Neural progenitor cell (in vitro differentiated cells): ENCODE measurements around the gene HS3ST3A1.

Experiments
- EZH2 ChIP-seq: fragments of 200-600 bp; sonication (generic); IDR thresholded peaks from 2 replicates; pipeline ENCODE4 v1.6.1; 2017; ENCODE audit warnings: antibody characterized with exemption, mild to moderate bottlenecking, moderate library complexity
- EZH2phosphoT487 ChIP-seq: fragments of 200-600 bp; sonication (generic); IDR thresholded peaks from 2 replicates; pipeline ENCODE4 v1.6.1; 2017; ENCODE audit warnings: antibody characterized with exemption
- TF ChIP-seq, protein P1 (sequence below): fragments of 200-600 bp; sonication (generic); IDR thresholded peaks from 2 replicates; pipeline ENCODE4 v1.5.1; 2017; ENCODE audit warnings: antibody characterized with exemption, mild to moderate bottlenecking

DNA sequence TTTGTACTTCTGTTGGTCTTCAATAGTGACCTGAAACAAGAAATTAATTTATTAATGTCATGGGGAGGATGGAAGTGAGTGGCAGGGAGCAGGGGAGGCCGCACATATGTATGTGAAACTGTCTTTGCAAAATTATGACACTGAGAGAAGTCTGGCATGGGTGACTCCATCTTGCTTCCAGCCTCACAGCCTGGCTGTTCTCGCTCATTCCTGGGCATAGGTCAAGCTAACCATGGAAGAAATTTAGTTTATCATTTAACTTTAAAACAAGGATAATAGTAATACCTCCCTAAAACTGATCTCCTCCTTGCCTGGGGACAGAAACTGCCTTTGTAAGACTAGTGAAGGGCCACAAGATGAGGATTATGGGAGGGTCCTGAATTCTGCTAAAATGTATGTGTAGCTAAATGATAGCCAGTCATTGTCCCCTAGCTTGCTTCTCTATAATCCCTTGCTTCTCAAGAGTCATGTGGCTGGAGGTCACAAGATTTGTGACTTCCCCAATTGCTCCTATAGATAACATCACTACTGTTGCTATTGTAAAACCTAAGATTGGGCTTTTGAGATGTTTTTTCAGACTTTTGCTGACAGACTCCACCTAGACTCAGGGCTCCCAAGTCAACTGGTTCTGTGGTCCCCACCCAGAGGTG lies 126.0 kb downstream of the HS3ST3A1 start:
- TF ChIP-seq, protein P1, sequence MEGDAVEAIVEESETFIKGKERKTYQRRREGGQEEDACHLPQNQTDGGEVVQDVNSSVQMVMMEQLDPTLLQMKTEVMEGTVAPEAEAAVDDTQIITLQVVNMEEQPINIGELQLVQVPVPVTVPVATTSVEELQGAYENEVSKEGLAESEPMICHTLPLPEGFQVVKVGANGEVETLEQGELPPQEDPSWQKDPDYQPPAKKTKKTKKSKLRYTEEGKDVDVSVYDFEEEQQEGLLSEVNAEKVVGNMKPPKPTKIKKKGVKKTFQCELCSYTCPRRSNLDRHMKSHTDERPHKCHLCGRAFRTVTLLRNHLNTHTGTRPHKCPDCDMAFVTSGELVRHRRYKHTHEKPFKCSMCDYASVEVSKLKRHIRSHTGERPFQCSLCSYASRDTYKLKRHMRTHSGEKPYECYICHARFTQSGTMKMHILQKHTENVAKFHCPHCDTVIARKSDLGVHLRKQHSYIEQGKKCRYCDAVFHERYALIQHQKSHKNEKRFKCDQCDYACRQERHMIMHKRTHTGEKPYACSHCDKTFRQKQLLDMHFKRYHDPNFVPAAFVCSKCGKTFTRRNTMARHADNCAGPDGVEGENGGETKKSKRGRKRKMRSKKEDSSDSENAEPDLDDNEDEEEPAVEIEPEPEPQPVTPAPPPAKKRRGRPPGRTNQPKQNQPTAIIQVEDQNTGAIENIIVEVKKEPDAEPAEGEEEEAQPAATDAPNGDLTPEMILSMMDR = no peak
- TF ChIP-seq EZH2phosphoT487 (no peak), EZH2 (no peak)
